Parathyroid adenoma (tissue), 2 donors: ENCODE results near the gene IFT88.

Source experiments
- H2AFZ ChIP-seq: fragments of 300-600 bp; sonication (generic); one replicate; pipeline ENCODE4 v1.7.0; 2017; ENCODE audit warnings: antibody characterized with exemption, mild to moderate bottlenecking
- H3K27ac ChIP-seq: fragments of 300-600 bp; sonication (generic); one replicate; pipeline ENCODE4 v1.7.0; 2017
- H3K27me3 ChIP-seq: fragments of 300-600 bp; sonication (generic); one replicate; pipeline ENCODE4 v1.7.0; 2017; ENCODE audit warnings: low read length; ENCODE audit not compliant: control insufficient read depth, insufficient read depth
- H3K36me3 ChIP-seq: fragments of 300-600 bp; sonication (generic); one replicate; pipeline ENCODE4 v1.7.0; 2017; ENCODE audit warnings: low read length; ENCODE audit not compliant: control insufficient read depth, insufficient read depth
- H3K4me1 ChIP-seq: fragments of 300-600 bp; sonication (generic); one replicate; pipeline ENCODE4 v1.7.0; 2017; ENCODE audit warnings: control low read depth
- H3K4me2 ChIP-seq: fragments of 300-600 bp; sonication (generic); one replicate; pipeline ENCODE4 v1.7.0; 2017; ENCODE audit warnings: low read length
- H3K4me3 ChIP-seq: fragments of 300-600 bp; sonication (generic); one replicate; pipeline ENCODE4 v1.7.0; 2017; ENCODE audit warnings: low read depth, low read length
- H3K79me2 ChIP-seq: fragments of 300-600 bp; sonication (generic); one replicate; pipeline ENCODE4 v1.7.0; 2017; ENCODE audit warnings: control low read depth
- H3K9ac ChIP-seq: fragments of 300-600 bp; sonication (generic); one replicate; pipeline ENCODE4 v1.7.0; 2017; ENCODE audit warnings: mild to moderate bottlenecking
- H3K9me3 ChIP-seq: fragments of 300-600 bp; sonication (generic); one replicate; pipeline ENCODE4 v1.7.0; 2017; ENCODE audit warnings: low read length; ENCODE audit not compliant: control insufficient read depth
- CTCF ChIP-seq: fragments of 300-600 bp; sonication (generic); IDR thresholded peaks from one replicate; pipeline ENCODE4 v1.7.0; 2017; ENCODE audit warnings: antibody characterized with exemption, mild to moderate bottlenecking
- donor health status: primary hyperparathyroidism.

Gene IFT88

GRCh38 chr13:20716951-20717350 is 150.0 kb downstream of the IFT88 start:
- Histone ChIP-seq H3K4me3 (no peak overlapping the region), H3K4me2 (no peak overlapping the region), H3K79me2 (no peaks in the 10 kb centered on the region), H2AFZ (no peak overlapping the region), H3K27me3 (no peaks in the 10 kb centered on the region), H3K36me3 (no peaks in the 10 kb centered on the region), H3K4me1 (no peaks in the 10 kb centered on the region), H3K9ac (no peak overlapping the region), H3K9me3 (no peaks in the 10 kb centered on the region), H3K27ac (no peak overlapping the region)
- no peak for TF ChIP-seq CTCF

- Histone ChIP-seq H3K4me3 (no peak overlapping the region), H2AFZ (no peak overlapping the region), H3K9ac (no peak overlapping the region), H3K27me3 (no peaks in the 10 kb centered on the region), H3K27ac (no peak overlapping the region), H3K4me2 (no peak overlapping the region), H3K9me3 (no peaks in the 10 kb centered on the region), H3K4me1 (no peaks in the 10 kb centered on the region), H3K79me2 (no peaks in the 10 kb centered on the region), H3K36me3 (no peaks in the 10 kb centered on the region)
- no peak for TF ChIP-seq CTCF
These were observed 150.9 kb downstream of the IFT88 start for GRCh38 chr13:20717581-20718542.

- H2AFZ ChIP-seq, result no peak overlapping the region
- H3K9me3 ChIP-seq, result no peaks in the 10 kb centered on the region
- no peak overlapping the region for H3K4me3 ChIP-seq
- no peaks in the 10 kb centered on the region for H3K27me3 ChIP-seq
- TF ChIP-seq CTCF, result no peak
- no peak overlapping the region for H3K27ac ChIP-seq
- no peak overlapping the region for H3K9ac ChIP-seq
- no peaks in the 10 kb centered on the region for H3K79me2 ChIP-seq
- no peaks in the 10 kb centered on the region for H3K4me1 ChIP-seq
- no peak overlapping the region for H3K4me2 ChIP-seq
- H3K36me3 ChIP-seq, result no peaks in the 10 kb centered on the region
These were observed 152.1 kb downstream of the IFT88 start for GRCh38 chr13:20718958-20719566.

GRCh38 chr13:20719783-20720182 is 152.8 kb downstream of the IFT88 start:
- Histone ChIP-seq H3K79me2 (no peaks in the 10 kb centered on the region), H3K4me3 (no peak overlapping the region), H3K27ac (no peak overlapping the region), H3K9me3 (no peaks in the 10 kb centered on the region), H3K9ac (no peak overlapping the region), H2AFZ (no peak overlapping the region), H3K4me1 (no peaks in the 10 kb centered on the region), H3K27me3 (no peaks in the 10 kb centered on the region), H3K36me3 (no peaks in the 10 kb centered on the region), H3K4me2 (no peak overlapping the region)
- TF ChIP-seq CTCF, result no peak
